NCI-H1436 treated with DMSO at 0.1 percent for 48 hours (cell line): ENCODE data around the gene THRA.

Experiments
- DNase-seq: peaks from one replicate; lab custom pipeline; 2025; lab: John Stamatoyannopoulos, UW

Gene THRA

DNA sequence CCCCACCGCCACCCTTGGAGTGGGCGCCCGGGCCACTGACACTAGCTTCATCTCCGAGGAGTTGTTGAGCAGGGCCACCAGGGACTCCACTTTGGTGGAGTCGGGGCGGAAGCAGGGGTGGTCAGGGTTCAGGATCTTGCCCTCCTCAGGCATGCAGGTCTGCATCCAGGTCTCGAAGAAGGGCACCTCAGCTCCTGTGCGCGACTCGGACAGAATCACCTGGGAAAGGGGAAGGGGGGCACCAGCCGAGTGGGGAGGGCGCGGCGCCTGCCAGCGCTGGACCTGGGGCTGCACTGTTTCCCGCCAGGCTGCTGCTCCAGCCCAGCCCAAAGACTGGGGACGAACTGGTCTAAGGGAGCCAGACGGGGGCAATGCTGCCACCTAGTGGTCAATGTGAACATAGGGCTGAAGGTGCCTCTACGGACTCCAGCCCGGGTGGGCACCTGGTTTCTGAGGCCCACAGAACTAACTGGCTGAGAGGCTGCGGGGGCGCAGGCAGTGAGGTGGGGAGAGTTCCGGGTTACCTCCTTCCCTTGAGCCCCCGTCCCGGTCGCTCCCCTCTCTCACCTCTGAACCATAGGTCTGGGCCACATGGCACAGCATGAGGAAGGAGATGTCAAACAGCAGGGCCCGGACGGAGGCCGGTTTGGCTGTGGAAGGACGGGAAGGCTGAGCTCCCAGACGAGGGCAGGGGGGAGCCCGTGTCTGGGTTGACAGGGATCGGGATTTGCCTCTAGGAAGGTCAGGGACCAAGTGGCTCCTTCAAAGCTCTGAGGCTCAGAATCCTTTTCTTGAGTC lies 35.8 kb upstream of the THRA start:
- no peak for DNase-seq

DNA sequence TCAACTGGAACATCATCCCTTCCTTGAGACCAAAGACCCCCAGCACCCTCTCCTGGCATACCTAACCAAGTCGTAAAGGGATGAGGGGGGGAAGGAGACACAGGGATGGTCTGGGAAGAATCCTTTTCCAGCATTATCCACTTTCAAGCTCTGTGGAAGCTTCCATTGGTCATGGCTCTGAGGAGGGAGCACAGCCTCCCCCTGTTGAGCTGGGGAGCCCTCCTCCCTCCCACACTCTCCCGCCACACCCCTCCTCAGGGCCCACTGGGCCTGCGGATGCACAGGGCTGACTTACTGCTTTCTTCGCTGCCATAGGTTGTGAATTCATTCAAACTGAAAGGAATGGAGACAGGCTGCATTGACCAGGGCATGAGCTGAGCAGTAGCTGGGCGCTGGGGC lies 35.2 kb upstream of the THRA start:
- no peak for DNase-seq

DNA sequence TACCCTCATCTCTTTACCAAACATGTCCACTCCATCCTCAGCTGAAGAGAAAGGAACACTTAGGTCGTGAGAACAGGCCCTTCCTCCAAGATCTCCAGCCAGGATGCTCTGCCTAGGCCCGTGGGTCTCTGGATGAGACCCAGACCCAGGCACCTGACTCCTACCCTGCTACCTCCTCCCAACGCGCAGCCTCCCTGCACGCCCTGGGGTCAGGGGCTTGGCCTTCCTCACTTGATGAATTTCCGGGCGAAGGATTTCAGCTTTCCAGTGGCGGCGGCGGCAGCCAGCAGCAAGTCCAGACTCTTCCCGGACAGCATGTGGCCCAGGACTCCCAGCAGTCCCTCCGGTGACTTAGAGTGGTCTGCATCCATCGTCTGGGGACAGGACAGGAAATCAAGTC lies 34.2 kb upstream of the THRA start:
- no peak for DNase-seq

DNA sequence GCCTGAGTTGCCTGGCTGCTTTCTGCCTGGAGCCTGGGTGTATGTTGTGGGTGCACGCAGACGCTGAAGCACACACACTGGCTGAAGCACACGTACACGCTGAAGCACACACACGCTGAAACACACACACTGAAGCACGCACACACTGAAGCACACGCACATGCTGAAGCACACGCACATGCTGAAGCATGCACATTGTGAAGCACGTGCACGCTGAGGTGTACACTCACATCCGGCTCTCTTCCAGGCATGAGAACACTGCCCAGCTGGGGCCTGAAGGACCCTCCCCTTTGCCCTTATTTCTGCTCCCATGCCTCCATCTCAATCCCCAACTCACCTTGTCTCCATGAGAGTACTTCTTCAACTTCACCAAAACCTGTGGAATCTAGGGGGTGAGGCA lies 31.1 kb upstream of the THRA start:
- no peak for DNase-seq

DNA sequence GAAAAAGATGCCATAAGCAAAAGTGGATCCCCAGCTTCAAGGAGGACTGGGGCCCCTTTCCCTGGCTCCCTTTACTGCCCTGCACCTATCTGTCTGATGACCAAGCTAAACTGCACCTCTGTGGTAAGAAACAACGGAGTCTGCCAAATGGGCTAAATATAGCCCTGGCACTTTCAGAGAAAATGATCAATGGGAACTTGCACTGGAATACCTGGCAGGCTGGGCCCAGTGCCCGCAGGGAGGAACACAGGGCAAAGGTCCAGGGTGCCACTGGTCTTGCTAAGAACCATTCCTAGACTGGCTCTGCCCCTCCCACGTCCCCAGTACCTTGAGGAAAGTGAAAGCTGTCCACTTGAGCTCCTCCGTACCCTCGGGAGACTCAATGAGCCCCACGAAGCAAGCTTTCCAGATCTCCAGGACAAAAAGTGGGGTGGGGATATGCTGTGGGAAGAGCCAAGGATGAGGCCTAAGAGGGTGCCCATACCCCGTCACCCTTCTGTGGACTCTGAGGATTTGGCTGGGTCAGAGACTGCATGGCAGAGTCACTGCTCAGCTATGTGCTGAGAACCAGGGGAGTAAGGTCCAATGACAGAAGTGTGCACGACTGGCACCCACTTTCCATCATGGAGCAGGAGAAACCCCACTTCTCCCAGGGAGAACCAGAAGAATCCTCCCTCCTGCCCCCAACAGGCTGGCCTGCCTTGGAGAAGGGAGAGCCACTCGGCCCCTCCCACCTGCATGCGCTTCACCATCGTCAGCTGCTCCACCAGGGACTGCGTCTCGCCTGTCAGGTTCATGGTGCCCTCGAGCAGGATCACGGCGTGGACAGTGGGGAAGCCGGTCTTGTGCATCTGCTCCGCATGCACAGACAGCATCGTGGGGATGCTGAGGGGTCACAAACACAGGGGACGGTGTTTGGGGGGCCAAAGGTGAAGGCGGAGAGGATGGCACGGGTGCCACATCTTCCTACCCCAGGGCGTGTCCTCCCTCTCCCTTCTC lies 30.1 kb upstream of the THRA start:
- no peak for DNase-seq

DNA sequence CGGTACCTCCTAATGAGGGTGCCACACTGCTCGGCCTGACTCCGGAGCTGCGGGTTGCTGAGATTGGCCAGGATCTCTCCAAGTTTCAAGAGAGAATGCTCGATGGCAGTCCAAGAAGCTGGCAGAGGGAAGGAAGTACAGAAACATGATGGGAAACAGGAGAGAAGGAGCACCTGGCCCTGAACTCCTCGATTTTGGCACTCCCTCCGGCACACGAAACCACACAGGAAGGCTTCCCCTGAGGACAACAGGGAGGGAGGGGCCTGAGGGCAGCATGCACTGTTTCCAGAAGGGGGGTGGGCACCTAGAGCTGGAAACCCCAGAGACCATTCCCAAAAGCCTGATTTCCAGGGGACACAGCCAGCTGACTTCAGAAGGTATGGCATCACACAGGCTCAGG lies 29.4 kb upstream of the THRA start:
- DNase-seq, result no peak

DNA sequence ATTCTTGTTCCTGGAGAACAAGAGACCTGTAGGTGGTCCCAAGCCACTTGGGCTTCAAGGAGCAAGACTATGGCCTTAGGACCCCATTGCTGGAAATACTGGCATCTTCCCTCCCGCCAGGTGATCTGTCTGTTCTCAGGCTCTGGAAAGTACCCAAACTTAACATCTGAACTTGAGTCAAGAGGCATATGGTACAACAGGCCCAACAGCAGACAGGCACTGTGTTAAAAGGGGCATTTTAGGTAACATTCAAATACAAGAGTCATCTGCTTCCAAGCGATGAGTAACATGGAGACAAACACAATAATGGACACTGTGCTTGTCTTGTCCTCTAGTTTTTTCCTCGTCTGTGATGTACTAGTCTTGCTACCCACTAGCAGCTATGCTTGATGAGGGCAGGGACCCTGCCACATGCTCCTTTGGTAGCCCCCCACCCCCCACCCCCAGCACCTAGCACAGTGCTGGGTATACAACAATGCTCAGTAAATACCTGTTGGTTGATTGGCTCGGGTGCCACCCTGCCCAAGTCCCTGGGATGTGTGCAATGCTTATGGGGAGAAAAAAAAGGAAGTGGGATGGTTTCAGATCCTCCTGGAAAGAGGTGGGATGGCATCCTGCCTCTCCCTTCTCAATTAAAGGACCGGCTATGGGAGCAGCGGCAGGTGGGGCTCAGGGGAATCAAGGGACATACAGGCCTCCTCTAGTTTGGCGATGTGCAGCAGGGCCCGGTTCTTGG lies 28.2 kb upstream of the THRA start:
- DNase-seq, result no peak

DNA sequence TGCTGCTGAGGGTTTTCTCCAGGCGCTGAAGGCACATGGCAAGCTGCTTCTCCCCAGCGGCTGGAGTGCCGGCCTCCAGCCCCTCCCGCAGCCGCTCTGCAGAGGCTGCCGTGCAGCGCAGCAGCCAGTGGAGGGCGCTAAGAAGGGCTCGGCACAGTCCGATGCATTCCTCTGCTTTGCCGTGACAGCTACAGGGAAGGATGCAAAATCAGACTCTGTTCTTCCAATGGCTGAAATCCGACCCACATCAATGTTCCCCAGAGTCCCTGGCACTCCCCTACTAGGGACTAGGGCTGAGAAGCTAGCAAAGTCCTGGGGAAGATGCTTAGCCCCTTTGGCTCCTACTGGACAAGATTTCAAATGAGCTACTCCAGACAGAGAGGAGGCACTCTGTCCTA lies 27.6 kb upstream of the THRA start:
- DNase-seq, result no peak

DNA sequence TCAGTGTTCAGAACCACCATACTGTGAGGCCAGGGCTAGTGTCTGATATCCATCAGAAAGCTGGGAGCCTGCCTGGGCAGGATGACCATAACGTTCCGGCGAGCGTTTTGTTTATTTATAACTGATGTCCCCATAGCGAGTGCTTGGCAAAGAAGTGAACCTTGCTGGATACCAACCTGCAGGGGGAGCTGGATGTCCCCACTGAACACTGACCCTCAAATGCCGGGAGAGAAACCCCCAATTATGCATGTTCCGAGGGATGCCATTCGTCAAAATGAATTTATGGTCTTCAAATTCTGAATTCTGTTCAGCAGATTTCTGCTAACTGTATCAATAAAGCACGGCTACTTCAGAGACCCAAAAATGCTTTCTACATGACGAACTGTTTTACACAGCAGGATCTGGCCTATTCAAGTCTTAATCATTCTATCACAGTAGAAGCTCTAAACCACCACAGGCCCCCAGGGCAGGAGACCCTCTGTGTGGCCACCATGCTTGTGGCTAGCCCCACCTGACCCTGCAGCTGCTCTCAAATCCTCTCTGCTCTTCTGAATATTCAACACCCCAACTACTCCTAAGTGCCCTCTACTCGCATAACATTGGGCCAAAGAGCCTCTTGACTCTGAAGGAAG lies 23.8 kb upstream of the THRA start:
- DNase-seq, result no peak

DNA sequence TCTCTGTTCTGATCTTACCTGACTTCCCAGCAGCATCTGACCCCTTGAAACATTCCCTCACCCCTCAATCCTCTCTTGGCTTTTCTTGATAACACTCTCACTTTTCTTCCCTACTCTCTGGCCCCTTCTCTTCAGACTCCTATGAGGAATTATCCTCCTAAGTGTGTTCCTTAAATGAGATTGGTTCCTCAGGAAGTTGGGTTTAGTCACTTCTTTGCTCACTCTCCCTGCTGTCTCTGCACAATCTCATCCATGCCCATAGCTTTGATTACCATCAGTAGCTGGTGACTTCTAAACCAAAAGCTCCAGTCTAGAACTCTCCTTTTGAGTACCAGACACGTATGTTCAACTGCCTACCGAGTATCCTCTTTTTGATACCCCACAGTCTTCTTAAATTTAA lies 21.6 kb upstream of the THRA start:
- no peak for DNase-seq

DNA sequence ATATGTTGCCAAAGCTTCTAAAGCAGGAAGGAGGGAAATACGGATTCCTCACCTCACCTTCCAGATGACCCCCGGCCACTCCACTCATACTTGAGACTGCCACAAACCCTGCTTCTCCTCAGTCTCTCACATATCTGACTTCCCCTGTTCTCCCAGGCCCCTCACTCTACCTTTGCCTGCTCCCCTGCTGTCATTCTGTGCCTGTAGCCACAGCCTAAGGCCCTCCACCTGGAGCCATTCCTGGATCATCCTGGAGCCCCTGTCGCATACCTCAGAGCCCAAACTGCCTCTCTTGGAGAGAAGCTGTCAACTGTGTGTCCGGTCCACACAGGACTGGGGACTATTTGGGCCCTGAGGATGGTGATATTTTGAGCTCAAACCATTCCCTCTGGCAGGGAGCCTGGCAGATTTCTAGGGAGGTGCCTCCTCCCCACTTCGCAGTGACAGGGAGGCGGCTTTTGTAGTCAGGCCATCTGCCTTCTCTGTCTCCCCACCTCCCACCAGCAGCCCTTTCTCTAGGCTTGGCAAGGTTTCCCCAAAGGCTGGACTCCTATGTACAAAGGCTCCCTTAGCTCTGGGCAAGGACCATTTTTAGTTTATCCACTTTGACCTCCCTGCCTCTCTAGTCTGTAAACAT lies 6.3 kb upstream of the THRA start:
- no peak for DNase-seq

DNA sequence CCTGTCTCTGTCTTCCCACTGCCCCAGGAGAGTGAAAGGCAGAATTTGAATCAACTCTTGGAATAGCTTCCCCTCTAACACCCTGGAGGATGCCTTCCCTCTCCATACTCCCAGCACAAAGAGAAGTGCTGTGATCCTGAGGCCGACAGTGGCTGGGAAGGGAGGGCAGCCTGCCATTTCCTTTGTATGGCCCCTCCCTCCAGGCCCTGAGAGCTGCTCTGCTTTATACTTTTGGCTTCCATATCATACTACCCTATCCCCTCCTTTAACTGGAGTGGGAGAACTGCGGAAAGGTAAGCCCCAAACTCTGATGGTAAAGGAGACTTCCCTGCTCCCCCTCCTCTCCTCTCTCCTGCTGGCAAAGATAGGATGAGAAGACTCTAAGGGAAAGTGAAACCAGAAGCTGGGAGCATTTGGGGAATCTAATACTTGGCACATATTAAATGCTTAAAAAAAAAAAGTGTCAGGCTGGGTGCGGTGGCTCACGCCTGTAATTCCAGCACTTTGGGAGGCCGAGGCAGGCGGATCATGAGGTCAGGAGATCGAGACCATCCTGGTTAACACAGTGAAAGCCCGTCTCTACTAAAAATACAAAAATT lies 4.5 kb upstream of the THRA start:
- no peak for DNase-seq

DNA sequence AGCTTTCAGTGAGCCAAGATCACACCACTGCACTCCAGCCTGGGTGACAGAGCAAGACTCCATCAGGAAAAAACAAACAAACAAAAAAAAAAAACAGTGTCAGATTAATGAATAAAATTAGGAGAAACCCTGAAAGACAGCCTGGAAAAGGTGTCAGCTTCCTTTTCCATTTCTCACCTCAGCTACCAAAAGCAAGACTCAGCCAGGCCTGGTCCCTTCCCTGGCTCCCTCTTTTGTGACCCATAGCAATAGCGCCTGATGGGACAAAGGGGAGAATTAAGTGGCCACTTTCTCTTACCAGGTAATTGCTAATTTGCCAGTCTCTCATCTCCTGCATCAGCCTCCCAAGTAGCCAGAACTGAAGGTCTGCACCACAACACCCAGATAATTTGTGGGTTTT lies 3.9 kb upstream of the THRA start:
- DNase-seq, result no peak

DNA sequence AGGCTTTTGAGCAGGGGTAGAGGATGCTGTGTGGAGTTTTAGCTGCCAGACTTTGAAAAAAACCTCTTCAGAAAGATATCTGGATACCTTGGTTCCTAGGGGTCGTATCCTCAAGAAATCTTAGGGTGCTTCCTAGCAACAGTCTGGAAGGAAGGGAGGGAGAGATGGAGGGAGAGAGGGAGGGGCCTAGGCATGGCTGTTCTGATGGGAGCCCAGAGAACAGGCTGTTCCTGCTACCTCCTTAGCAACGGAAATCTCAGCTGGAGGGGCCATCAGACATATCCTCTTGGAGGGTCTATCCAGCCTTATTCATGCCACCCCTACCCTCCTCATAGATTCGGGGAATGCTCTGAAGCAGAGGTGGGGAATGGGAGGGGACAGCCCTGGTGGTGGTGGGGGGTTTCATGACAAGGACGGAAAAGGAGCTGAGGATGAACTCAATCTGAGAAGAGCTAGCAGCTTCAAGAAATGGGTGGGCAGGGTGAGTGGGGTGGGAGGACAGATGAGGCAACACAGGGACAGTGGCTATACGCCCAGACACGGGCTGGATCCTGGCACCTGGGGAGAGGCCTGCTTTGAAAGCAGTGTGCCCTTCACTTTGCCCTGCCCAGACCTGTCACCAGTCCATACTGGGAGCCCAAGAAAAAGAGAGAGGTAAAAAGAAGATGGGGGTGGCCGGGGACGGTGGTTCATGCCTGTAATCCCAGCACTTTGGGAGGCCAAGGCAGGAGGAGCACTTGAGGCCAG lies 2.9 kb upstream of the THRA start:
- no peak for DNase-seq

DNA sequence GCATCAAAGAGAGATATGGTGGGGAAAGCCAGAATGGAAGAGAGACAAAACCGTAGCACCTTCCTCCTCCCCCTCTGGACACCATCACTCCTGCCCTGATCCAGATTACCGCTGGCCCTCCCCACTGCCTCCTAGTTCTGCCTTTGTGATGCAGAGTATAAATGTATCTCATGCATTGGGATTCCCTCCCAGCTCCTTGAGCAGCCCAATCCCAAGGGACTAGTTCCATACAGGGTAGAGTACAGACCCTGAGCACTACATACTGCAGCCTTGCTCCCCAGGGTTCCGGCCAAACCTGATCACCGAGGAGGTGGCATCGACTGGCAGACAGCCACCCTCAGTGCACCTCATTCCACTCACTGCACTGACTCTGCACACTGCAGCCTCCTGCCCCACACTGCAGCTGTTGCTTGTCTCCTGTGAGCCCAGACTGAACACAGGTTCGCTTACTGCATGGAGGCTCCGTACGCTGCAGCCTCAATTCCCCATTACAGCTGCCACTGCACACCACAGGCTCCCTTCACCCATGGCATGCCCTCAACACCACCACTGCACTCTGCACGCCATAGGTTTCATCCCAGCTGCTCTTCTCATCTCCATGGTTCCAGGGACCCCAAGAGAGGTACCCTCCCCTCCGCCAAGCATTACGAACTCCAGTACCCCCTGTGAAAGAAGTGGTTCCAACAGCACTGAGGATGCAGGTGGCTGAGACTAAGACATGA lies 1.7 kb upstream of the THRA start:
- DNase-seq, result no peak

DNA sequence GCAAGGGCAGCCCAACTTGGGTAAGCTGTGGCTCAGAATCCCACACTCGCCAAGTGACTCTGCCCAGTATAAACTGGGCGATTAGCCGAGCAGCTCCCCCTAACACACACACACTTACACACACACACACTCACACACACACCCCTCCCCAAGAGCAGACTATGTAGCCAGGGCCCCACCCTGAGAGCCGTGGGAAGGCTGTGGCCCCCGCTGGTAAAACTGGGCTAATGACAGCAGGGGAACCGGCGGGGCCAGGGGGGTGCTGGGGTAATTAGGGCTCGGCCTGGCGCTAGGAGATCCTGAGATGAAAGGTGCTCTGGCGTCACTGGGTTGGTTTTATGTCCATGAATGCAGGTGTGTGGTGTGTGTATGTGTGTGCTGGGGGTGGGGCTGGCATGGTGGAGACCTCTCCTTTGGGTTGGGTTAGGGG lies 1.1 kb upstream of the THRA start:
- no peak for DNase-seq

DNA sequence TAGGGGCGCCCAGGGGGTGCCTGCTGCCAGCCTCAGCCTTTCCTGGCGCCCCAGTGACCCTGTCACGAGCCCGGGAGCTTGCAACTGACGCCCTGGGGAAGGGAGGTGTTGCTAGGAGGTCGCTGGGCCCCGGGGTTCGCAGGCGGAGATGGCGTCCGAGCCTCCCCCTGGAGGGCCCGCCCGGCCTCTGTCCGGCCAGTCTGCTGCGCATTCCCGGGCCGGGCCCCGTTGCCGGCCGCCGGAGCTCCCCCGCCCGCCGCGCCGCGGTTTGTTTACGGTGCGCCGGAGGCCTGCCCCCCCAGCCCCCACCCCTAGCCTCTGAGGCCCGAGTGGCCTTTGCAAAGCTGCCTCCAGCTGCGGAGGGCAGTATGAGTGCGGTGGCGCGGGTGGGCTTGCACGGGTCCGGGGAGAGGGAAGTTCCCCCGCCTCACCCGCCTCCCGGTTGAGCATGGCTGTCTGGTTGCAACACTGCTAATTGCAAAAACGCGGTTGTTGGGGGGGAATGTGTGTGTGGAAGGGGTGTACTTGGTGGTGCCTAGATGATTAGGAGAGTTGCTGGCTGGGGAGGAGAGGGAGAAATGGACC lies 514 bp downstream of the THRA start:
- no peak for DNase-seq

DNA sequence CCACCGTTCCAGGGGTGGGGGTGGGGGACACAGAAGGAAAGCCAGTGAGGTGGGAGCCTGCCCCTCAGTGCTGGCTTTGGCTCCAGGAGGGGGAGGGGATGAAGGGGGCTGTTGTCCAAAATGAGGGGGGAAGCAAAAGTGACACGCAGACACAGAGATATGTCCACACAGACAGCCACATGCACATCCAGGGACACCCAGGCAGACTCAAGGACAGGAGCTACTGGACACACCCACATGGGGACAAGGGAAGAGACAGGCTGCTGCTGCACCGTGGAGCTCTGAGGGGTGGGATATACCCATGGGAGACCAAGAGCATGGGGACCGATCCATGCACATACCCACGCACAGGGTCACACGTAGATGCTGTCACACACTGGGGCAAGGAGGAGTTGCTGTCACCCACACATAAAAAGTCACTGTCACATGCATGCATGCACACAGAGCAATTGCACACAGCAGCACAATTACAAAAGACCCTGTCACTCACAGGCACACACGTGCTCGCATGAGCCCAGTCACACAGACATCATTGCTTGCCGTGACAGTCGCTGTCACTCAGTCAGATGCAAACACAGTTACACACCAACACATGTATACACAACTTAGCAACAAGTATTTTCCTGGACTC lies 1.3 kb downstream of the THRA start:
- no peak for DNase-seq
